K562 (cell line): ENCODE data around the gene MORF4L1. TPM values are rescaled to one million over a fixed set of nuclear protein-coding genes. Genes with fewer than 3 reads are reported as not detected.
"Not testable (repeated sequence)": the region's sequence is repeated elsewhere in the genome, so short reads cannot be mapped to it uniquely, and the experiment has no call there.

Source experiments
- ATAC-seq: fragments of 200-7000 bp; cut with Tn5 transposase; 3 replicates; pipeline ENCODE4 v1.9.1; 2020; ENCODE audit warnings: moderate library complexity
- BruUV-seq: library from RNA; stranded (reverse); fragments of 400-500 nt; replicated peaks from 2 replicates; lab custom pipeline; 2021; lab: Mats Ljungman, UMichigan
- CTCF ChIA-PET: fragments of 300-600 bp; formaldehyde crosslinking; extraction: SDS; loops from one replicate; lab custom pipeline; 2021; ENCODE audit warnings: low intra/inter-chr PET ratio; lab: Yijun Ruan, JAX
- POLR2A ChIA-PET: fragments of 300-600, 350-650 bp; sonication (Branson Sonifier 250); formaldehyde crosslinking; extraction: SDS; loops from one replicate; lab custom pipeline; 2021; ENCODE audit warnings: antibody characterized with exemption, inconsistent platforms; lab: Yijun Ruan, JAX
- DNase-seq, 4 experiments: peaks; one replicate each; pipeline versions ENCODE4 v3.0.0 to v3.0.0-alpha.2; 2011 to 2018; ENCODE audit warnings: low spot score in 3 of 4, mixed read lengths in 3 of 4; ENCODE audit errors: extremely low read depth in 1 of 4
- FAIRE-seq: peaks from 2 replicates; lab custom pipeline; 2011; peaks lifted over from hg19 to GRCh38; lab: Jason Lieb, UNC
- H2AFZ ChIP-seq: 2 replicates; pipeline ENCODE4 v1.6.0; 2011; ENCODE audit warnings: low read depth, low read length, control low read depth, inconsistent platforms
- H3K27ac ChIP-seq: fragments of 200-600 bp; 3 replicates; pipeline ENCODE4 v1.8.0; 2011; ENCODE audit warnings: low read depth, mild to moderate bottlenecking, control low read depth, inconsistent platforms, low read length, moderate library complexity, mixed read lengths; ENCODE audit errors: extremely low read depth
- H3K27me3 ChIP-seq, 2 experiments: fragments of 300-600 bp in 1 of 2; 2 replicates in 1 of 2; 3 replicates in 1 of 2; pipeline versions ENCODE4 v1.6.0 to v1.8.0; 2011; ENCODE audit warnings: inconsistent platforms in 2 of 2, low read length in 2 of 2, mild to moderate bottlenecking in 1 of 2, mixed read lengths in 1 of 2, moderate library complexity in 1 of 2; ENCODE audit not compliant: control insufficient read depth in 2 of 2, insufficient read depth in 2 of 2
- H3K36me3 ChIP-seq: fragments of 300-600 bp; 3 replicates; pipeline ENCODE4 v1.8.0; 2011; ENCODE audit warnings: mild to moderate bottlenecking, low read length, inconsistent platforms; ENCODE audit not compliant: control insufficient read depth, insufficient read depth
- H3K4me1 ChIP-seq, 2 experiments: fragments of 200-600 bp in 1 of 2; replicated peaks in 1 of 2; 2 replicates in 1 of 2; 3 replicates in 1 of 2; pipeline versions ENCODE4 v1.5.1 to v1.8.0; 2011; ENCODE audit warnings: inconsistent platforms in 2 of 2, low read length in 2 of 2, mild to moderate bottlenecking in 1 of 2, mixed read lengths in 1 of 2, moderate library complexity in 1 of 2; ENCODE audit not compliant: control insufficient read depth in 2 of 2, insufficient read depth in 2 of 2
- H3K4me2 ChIP-seq: 2 replicates; pipeline ENCODE4 v1.6.1; 2011; ENCODE audit warnings: low read length, control low read depth, inconsistent platforms, mixed read lengths; ENCODE audit not compliant: insufficient read depth
- H3K4me3 ChIP-seq: fragments of 200-600 bp; sonication (generic), shearing (Covaris generic); 2 replicates; pipeline ENCODE4 v1.5.1; 2016; ENCODE audit warnings: control low read depth, inconsistent platforms
- H3K79me2 ChIP-seq: fragments of 200-600 bp; 3 replicates; pipeline ENCODE4 v1.8.0; 2011; ENCODE audit warnings: low read length, inconsistent platforms; ENCODE audit not compliant: control insufficient read depth, insufficient read depth
- H3K9ac ChIP-seq, 2 experiments: 2 replicates each; pipeline versions ENCODE4 v1.6.0 to v1.6.1; 2011; ENCODE audit warnings: low read depth in 2 of 2, low read length in 2 of 2, control low read depth in 1 of 2, inconsistent platforms in 1 of 2, mild to moderate bottlenecking in 1 of 2, mixed read lengths in 1 of 2; ENCODE audit not compliant: insufficient read depth in 1 of 2
- H3K9me1 ChIP-seq: one replicate; pipeline ENCODE4 v1.6.0; 2011; ENCODE audit warnings: inconsistent platforms, mild to moderate bottlenecking, low read length, moderate library complexity; ENCODE audit not compliant: control insufficient read depth, insufficient read depth
- H3K9me3 ChIP-seq: replicated peaks from 2 replicates; pipeline ENCODE4 v1.5.1; 2011; ENCODE audit warnings: low read depth, low read length, inconsistent platforms; ENCODE audit not compliant: control insufficient read depth, insufficient read depth
- H4K20me1 ChIP-seq: replicated peaks from 2 replicates; pipeline ENCODE4 v1.6.1; 2011; ENCODE audit warnings: low read length, inconsistent platforms, mixed read lengths; ENCODE audit not compliant: control insufficient read depth, insufficient read depth
- AFF4 ChIP-seq: sonication (generic); formaldehyde crosslinking; IDR thresholded peaks from 2 replicates; pipeline ENCODE4 v1.8.0; 2023; ENCODE audit warnings: mild to moderate bottlenecking, missing genetic modification reagents
- CXXC5 ChIP-seq: fragments of 250-450 bp; sonication (Bioruptor Pico); IDR thresholded peaks from 2 replicates; pipeline ENCODE4 v1.8.0; 2022; ENCODE audit warnings: inconsistent platforms, mild to moderate bottlenecking, moderate library complexity
- POU5F1 ChIP-seq: fragments of 150-350 bp; IDR thresholded peaks from 2 replicates; pipeline ENCODE4 v1.6.1; 2014; ENCODE audit warnings: borderline replicate concordance, low read length, low read depth, mild to moderate bottlenecking; ENCODE audit not compliant: partially characterized antibody
- ZNF384 ChIP-seq: IDR thresholded peaks from 2 replicates; pipeline ENCODE4 v1.6.1; 2012; ENCODE audit warnings: low read depth, low read length, improper control_type of control experiment
- WGBS: fragments of 100-300 bp; shearing (Covaris generic); methylation state at CpG from one replicate; pipeline ENCODE4 v1.1.6; 2016; ENCODE audit warnings: low coverage, mixed read lengths; ENCODE audit not compliant: insufficient coverage; ENCODE audit errors: missing lambda C conversion rate; 5-methylcytosine and 5-hydroxymethylcytosine counted together
- in situ Hi-C: fragments of 300-500 bp; cut with MboI; formaldehyde crosslinking; loops from 4 replicates; pipeline ENCODE4 v1.15.0; 2018; ENCODE audit warnings: inconsistent platforms, mixed read lengths
- intact Hi-C: fragments of 100-400 bp; cut with micrococcal nuclease; formaldehyde crosslinking; loops from 2 replicates; pipeline ENCODE4 v1.14.2; 2022
- polyA plus RNA-seq, 8 experiments: library from polyadenylated mRNA; depleted of rRNA in 4 of 8; stranded (reverse) in 5 of 8; unstranded in 3 of 8; fragments of >200 nt; fragmentation: Nextera tagmentation in 2 of 8; fragmentation: Illumina TruSeq in 1 of 8; extraction: Ambion mirVana in 2 of 8; extraction: Trizol in 1 of 8; gene quantifications; 2 replicates each; pipeline versions ENCODE4 v1.2.1 to v1.2.3, GENCODE V29; 2011 to 2014; ENCODE audit warnings: inconsistent platforms in 1 of 8, missing spikeins in 1 of 8
- total RNA-seq, 7 experiments: library from RNA; depleted of rRNA in 6 of 7; stranded (reverse); fragments of >200 nt in 6 of 7; fragmentation: Illumina TruSeq in 2 of 7; extraction: Trizol in 2 of 7; gene quantifications; 2 replicates each; pipeline versions ENCODE4 v1.2.1 to v1.2.3, GENCODE V29; 2011 to 2021; ENCODE audit warnings: low replicate concordance in 1 of 7

The MORF4L1 gene
- total and polyA plus RNA-seq, 9 of the 15 experiments (the other 6 are each of a cell fraction or from before 2014, with no cell fraction given) = 127 to 615 (median 281) TPM

GRCh38 chr15:78875107-78875914 lies 2.6 kb downstream of the MORF4L1 start (continued):
- TF ChIP-seq POU5F1 = no peak
- TF ChIP-seq AFF4 (CRISPR knock-in tag) = no peak

GRCh38 chr15:78876954-78877353 lies 4.3 kb downstream of the MORF4L1 start:
- 15% methylated on average over 8 of the region's 14 CpGs for WGBS
- FAIRE-seq, BruUV-seq, H3K27ac ChIP-seq, ATAC-seq, H2AFZ ChIP-seq, H3K27me3 ChIP-seq, H3K9me3 ChIP-seq, CTCF ChIA-PET, in situ Hi-C loops, intact Hi-C loops: not testable (repeated sequence)
- Histone ChIP-seq H3K4me2 (peak overlapping the region; percentile 51), H3K79me2 (peaks cover 92% of the 10 kb centered on the region), H3K9me1 (peaks cover 12% of the 10 kb centered on the region), H3K9ac (peak overlapping the region in 1 of 2 experiments; percentile 79; a peak in 1 of 4 replicates), H3K36me3 (peaks cover 50% of the 10 kb centered on the region), H4K20me1 (peaks cover 71% of the 10 kb centered on the region), H3K4me3 (peak overlapping the region; percentile 12; the same call in 1 of the 2 replicates), H3K4me1 (peaks cover 8 to 29% of the 10 kb centered on the region in 2 experiments; a peak in 4 of 5 replicates)
- peak; percentile 30; the same call in 1 of the 2 replicates for TF ChIP-seq CXXC5 (CRISPR knock-in tag)
- peak; percentile 84 for TF ChIP-seq ZNF384
- POLR2A ChIA-PET = interaction anchor here (0.7 kb wide), 1 partner anchor 1029 kb away, joined by 5 read pairs; no protein-coding TSS in a partner anchor
- peak in 1 of 4 experiments; percentile 55 for DNase-seq
